Upper lobe of left lung (tissue), 4 donors: ENCODE results near the gene UBE3A.

Experiments used
- CTCF ChIP-seq, 6 experiments: fragments of 450-650 bp in 4 of 6; fragments of 200-600 bp in 2 of 6; sonication (generic) in 2 of 6; IDR thresholded peaks; one replicate each; pipeline ENCODE4 v1.5.1; 2016 to 2019; ENCODE audit warnings: antibody characterized with exemption in 6 of 6
- EP300 ChIP-seq, 4 donors: sonication (generic); formaldehyde crosslinking; IDR thresholded peaks; one replicate each; pipeline ENCODE4 v1.5.1; 2017; ENCODE audit warnings: antibody characterized with exemption in 4 of 4, control low read depth in 2 of 4
- POLR2A ChIP-seq, 4 donors: fragments of 450-650 bp; IDR thresholded peaks; one replicate each; pipeline ENCODE4 v1.5.1; 2016 to 2017; ENCODE audit warnings: antibody characterized with exemption in 4 of 4, mild to moderate bottlenecking in 2 of 4
- POLR2AphosphoS5 ChIP-seq, 2 donors: sonication (generic); formaldehyde crosslinking; IDR thresholded peaks; one replicate each; pipeline ENCODE4 v1.5.1; 2017; ENCODE audit warnings: antibody characterized with exemption in 2 of 2

GRCh38 chr15:25416693-25417092 is 22.1 kb downstream of the UBE3A start:
- no peak for TF ChIP-seq POLR2AphosphoS5 (IDR thresholded peaks at IDR 0.05)
- TF ChIP-seq CTCF (IDR thresholded peaks at IDR 0.05), result no peak
- no peak for TF ChIP-seq POLR2A (IDR thresholded peaks at IDR 0.05)
- no peak for TF ChIP-seq EP300 (IDR thresholded peaks at IDR 0.05)
